Stimulated activated naive B cell treated with anti-CD40 and anti-IgM and Interleukin-4, amounts not matched to agents 10 μg/mL and 1 μg/mL and 100 μg/mL, for 72 hours (primary cell): ENCODE results near the gene TELO2.

Source experiments
- ATAC-seq, 2 donors: fragments of 150-1000 bp; cut with Tn5 transposase; replicated peaks; 2 replicates each; pipeline ENCODE4 v1.10.0; 2021; ENCODE audit warnings: moderate library complexity in 1 of 2
- DNase-seq: peaks from one replicate; pipeline ENCODE4 v3.0.0; 2021
- H3K27ac Mint-ChIP-seq: one replicate; pipeline ENCODE4 v1.8.0; 2022; ENCODE audit warnings: mild to moderate bottlenecking, mixed read lengths
- H3K27me3 Mint-ChIP-seq, 2 donors: one replicate each; pipeline ENCODE4 v1.8.0; 2022; ENCODE audit warnings: mixed read lengths in 2 of 2
- H3K36me3 Mint-ChIP-seq, 2 donors: one replicate each; pipeline ENCODE4 v1.8.0; 2022; ENCODE audit warnings: mixed read lengths in 2 of 2, mild to moderate bottlenecking in 1 of 2
- H3K4me1 Mint-ChIP-seq, 2 donors: one replicate each; pipeline ENCODE4 v1.8.0; 2022; ENCODE audit warnings: mixed read lengths in 2 of 2, mild to moderate bottlenecking in 1 of 2
- H3K4me3 Mint-ChIP-seq, 2 donors: one replicate each; pipeline ENCODE4 v1.8.0; 2022; ENCODE audit warnings: mild to moderate bottlenecking in 2 of 2, mixed read lengths in 2 of 2, moderate library complexity in 1 of 2
- H3K9me3 Mint-ChIP-seq, 2 donors: one replicate each; pipeline ENCODE4 v1.8.0; 2022; ENCODE audit warnings: mixed read lengths in 2 of 2, mild to moderate bottlenecking in 1 of 2

The TELO2 gene

GRCh38 chr16:1524366-1524765, 31.2 kb downstream of the TELO2 start:
- no peak for ATAC-seq
- DNase-seq, result no peak
- no peak overlapping the region for H3K4me3 Mint-ChIP-seq
- no peaks in the 10 kb centered on the region for H3K27me3 Mint-ChIP-seq
- H3K4me1 Mint-ChIP-seq, result peaks cover 0 to 3% of the 10 kb centered on the region in 2 donors
- H3K27ac Mint-ChIP-seq, result no peak overlapping the region
- H3K36me3 Mint-ChIP-seq, result peaks cover 0 to 4% of the 10 kb centered on the region in 2 donors
- H3K9me3 Mint-ChIP-seq, result no peaks in the 10 kb centered on the region

GRCh38 chr16:1525871-1526607, 32.9 kb downstream of the TELO2 start:
- no peak overlapping the region for H3K27ac Mint-ChIP-seq
- H3K9me3 Mint-ChIP-seq, result no peaks in the 10 kb centered on the region
- H3K4me3 Mint-ChIP-seq, result no peak overlapping the region
- no peaks in the 10 kb centered on the region for H3K27me3 Mint-ChIP-seq
- peaks cover 0 to 4% of the 10 kb centered on the region in 2 donors for H3K36me3 Mint-ChIP-seq
- no peak for ATAC-seq
- DNase-seq, result no peak
- peaks cover 0 to 3% of the 10 kb centered on the region in 2 donors for H3K4me1 Mint-ChIP-seq

DNA sequence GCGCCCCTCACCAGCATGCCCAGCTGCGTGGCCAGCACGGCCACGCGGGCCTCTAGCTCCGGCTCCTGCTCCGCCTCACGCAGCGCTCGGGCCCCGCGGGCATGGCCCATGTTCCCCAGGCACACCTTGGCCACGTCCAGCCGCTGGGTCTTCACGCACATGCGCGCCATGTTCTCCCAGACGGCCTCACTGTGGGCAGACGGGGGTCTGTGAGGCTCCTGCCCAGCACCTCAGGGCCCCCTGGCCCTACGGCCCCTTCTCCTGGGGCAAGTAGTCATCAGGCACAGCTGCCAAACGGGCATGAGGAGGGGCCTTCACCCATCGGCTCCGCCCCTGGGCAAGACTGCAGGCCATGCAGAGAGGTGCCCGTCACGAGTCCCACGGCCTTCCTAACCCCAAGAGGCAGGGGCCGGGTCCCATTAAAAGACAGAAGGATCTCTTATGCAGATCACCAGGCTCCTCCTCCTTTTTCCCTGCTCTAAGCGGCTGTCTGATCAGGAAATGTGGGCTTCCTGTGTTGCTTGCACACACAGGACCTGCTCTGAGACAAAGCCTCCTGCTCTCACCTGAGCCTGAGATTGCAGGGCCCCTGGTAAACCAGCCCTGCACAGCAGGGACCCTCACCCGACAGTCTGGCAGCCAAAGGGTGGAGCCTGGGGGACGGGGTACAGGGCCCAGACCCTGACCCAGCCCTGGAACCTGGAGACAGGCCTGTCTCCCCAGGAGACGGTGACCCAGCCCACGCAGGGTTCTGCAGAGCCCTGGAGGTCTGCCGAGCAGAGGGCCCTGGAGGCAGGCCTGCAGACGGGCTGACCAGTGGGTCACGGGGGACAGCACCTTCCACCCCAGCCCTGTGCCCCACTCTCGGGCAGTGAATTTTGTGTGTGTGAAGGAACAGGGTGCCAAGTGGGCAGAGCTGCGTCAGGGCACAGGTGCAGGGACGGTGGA, 33.7 kb downstream of the TELO2 start:
- ATAC-seq (no peak), DNase-seq (no peak)
- Mint-ChIP-seq H3K27ac (no peak overlapping the region), H3K4me1 (peaks cover 0 to 3% of the 10 kb centered on the region in 2 donors), H3K27me3 (no peaks in the 10 kb centered on the region), H3K36me3 (peaks cover 0 to 4% of the 10 kb centered on the region in 2 donors), H3K4me3 (no peak overlapping the region), H3K9me3 (no peaks in the 10 kb centered on the region)

- DNase-seq (no peak), ATAC-seq (no peak)
- Mint-ChIP-seq H3K9me3 (no peaks in the 10 kb centered on the region), H3K4me3 (no peak overlapping the region), H3K36me3 (peaks cover 0 to 2% of the 10 kb centered on the region in 2 donors), H3K27me3 (no peaks in the 10 kb centered on the region), H3K4me1 (peaks cover 0 to 6% of the 10 kb centered on the region in 2 donors), H3K27ac (no peak overlapping the region)
These were observed 35.0 kb downstream of the TELO2 start for GRCh38 chr16:1527836-1528811.

- Mint-ChIP-seq H3K36me3 (no peaks in the 10 kb centered on the region), H3K4me1 (peaks cover 8 to 12% of the 10 kb centered on the region in 2 donors), H3K27ac (no peak overlapping the region), H3K4me3 (no peak overlapping the region), H3K27me3 (peaks cover 0 to 8% of the 10 kb centered on the region in 2 donors), H3K9me3 (no peaks in the 10 kb centered on the region)
- no peak for ATAC-seq
- no peak for DNase-seq
These were observed 35.9 kb downstream of the TELO2 start for GRCh38 chr16:1528921-1529537.

DNA sequence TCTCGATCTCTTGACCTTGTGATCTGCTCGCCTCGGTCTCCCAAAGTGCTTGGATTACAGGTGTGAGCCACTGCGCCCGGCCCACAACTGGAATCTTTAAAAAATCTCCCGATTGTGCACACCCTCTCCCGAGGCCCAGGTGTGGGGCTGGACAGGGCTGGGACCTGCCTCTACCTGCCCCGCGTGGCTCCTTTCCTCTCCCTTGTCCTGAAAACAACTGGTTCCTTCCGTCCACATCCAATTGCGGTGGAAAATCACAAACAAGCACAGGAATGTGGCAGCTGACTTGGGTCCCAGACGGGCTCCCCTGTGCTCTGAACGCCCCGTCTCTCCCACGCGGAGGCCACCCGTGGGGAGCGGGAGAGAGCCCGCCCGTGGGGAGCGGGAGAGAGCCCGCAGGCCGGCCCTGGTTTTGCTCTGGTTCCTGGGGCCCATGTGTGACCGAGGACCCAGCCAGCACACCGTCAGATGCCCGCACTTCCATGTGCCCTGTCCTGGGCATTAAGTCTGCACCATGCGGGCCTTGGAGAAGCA, 37.3 kb downstream of the TELO2 start:
- H3K4me3 Mint-ChIP-seq, result no peak overlapping the region
- H3K9me3 Mint-ChIP-seq, result no peaks in the 10 kb centered on the region
- peaks cover 19 to 20% of the 10 kb centered on the region in 2 donors for H3K4me1 Mint-ChIP-seq
- H3K36me3 Mint-ChIP-seq, result no peaks in the 10 kb centered on the region
- H3K27me3 Mint-ChIP-seq, result peaks cover 0 to 20% of the 10 kb centered on the region in 2 donors
- no peak overlapping the region for H3K27ac Mint-ChIP-seq
- no peak for DNase-seq
- no peak for ATAC-seq

GRCh38 chr16:1530883-1531637, 37.9 kb downstream of the TELO2 start:
- Mint-ChIP-seq H3K9me3 (no peaks in the 10 kb centered on the region), H3K4me1 (peaks cover 21% of the 10 kb centered on the region in 2 donors), H3K4me3 (no peak overlapping the region), H3K27me3 (peaks cover 0 to 22% of the 10 kb centered on the region in 2 donors), H3K27ac (no peak overlapping the region), H3K36me3 (no peaks in the 10 kb centered on the region)
- ATAC-seq (no peak), DNase-seq (no peak)

DNA sequence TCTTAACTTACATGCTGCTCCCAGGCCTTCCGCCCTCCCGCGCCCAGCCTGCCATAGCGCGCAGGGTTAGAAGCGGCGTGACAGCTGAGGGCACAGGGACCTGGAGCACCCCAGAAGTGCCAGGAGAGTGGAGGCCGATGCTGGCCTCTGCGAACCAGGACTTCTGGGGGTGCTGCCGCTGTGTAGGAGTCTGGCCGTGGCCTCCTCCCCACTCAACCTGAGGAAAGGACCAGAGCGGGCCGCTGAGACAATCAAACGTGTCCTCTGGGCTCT, 38.4 kb downstream of the TELO2 start:
- Mint-ChIP-seq H3K36me3 (peaks cover 0 to under 1% of the 10 kb centered on the region in 2 donors), H3K9me3 (no peaks in the 10 kb centered on the region), H3K27me3 (peaks cover 0 to 24% of the 10 kb centered on the region in 2 donors), H3K27ac (no peak overlapping the region), H3K4me3 (no peak overlapping the region), H3K4me1 (peaks cover 21% of the 10 kb centered on the region in 2 donors)
- ATAC-seq, result no peak
- DNase-seq, result no peak

- Mint-ChIP-seq H3K4me3 (no peak overlapping the region), H3K27ac (no peak overlapping the region), H3K36me3 (peaks cover 0 to 5% of the 10 kb centered on the region in 2 donors), H3K9me3 (no peaks in the 10 kb centered on the region), H3K27me3 (peaks cover 0 to 28% of the 10 kb centered on the region in 2 donors), H3K4me1 (peaks cover 21 to 25% of the 10 kb centered on the region in 2 donors)
- ATAC-seq (no peak), DNase-seq (no peak)
These were observed 39.1 kb downstream of the TELO2 start for GRCh38 chr16:1532081-1532760.

DNA sequence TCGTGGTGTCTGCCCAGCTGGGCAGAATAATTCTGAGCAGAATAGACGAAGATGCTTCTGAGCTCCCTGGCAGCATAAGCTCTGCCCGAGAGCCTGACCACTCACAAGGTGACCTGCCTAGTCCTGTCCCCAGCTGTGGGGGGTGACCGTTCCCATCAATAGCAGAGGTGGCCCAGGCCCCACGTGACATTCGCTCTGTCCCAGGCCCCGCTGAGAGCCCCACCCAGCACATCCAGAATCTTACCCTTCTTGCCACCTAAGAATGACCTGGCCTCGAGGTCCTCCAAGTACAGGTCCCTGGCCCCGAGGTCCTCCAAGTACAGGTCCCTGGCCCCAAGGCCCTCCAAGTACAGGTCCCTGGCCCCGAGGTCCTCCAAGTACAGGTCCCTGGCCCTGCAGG, 39.6 kb downstream of the TELO2 start:
- Mint-ChIP-seq H3K4me3 (no peak overlapping the region), H3K9me3 (no peaks in the 10 kb centered on the region), H3K27ac (no peak overlapping the region), H3K4me1 (peaks cover 21 to 28% of the 10 kb centered on the region in 2 donors), H3K36me3 (peaks cover 0 to 10% of the 10 kb centered on the region in 2 donors), H3K27me3 (peaks cover 0 to 31% of the 10 kb centered on the region in 2 donors)
- DNase-seq (no peak), ATAC-seq (no peak)

- H3K4me3 Mint-ChIP-seq, result peak within 1 kb of the TSS; percentile 64 to 78
- ATAC-seq, result peak; percentile 38 to 55
- H3K36me3 Mint-ChIP-seq, result peaks cover 0 to 13% of the 10 kb centered on the region in 2 donors
- H3K27ac Mint-ChIP-seq, result peak within 1 kb of the TSS; percentile 84
- DNase-seq, result no peak
- peaks cover 0 to 32% of the 10 kb centered on the region in 2 donors for H3K27me3 Mint-ChIP-seq
- H3K4me1 Mint-ChIP-seq, result peaks cover 28 to 32% of the 10 kb centered on the region in 2 donors
- no peaks in the 10 kb centered on the region for H3K9me3 Mint-ChIP-seq
These were observed 40.3 kb downstream of the TELO2 start, which contains the start of gene TMEM204 for GRCh38 chr16:1533443-1533951. TMEM204 (plus strand) TSS chr16:1533666; CDS start chr16:1534276, 610 bp downstream.
